Measurements from ENCODE around the gene OLFM1.
"Not testable (repeated sequence)": the region's sequence is repeated elsewhere in the genome, so short reads cannot be mapped to it uniquely, and the experiment has no call there.

OLFM1 gene

GRCh38 chr9:135136991-135137832 lies 49.7 kb downstream of the OLFM1 start:
- DNase-seq: no peak

GRCh38 chr9:135138078-135138855 lies 50.8 kb downstream of the OLFM1 start:
- DNase-seq: no peak

- DNase-seq: no peak
These were observed 52.0 kb downstream of the OLFM1 start for GRCh38 chr9:135139366-135139959.

GRCh38 chr9:135141183-135141774 lies 53.8 kb downstream of the OLFM1 start:
- no peak for DNase-seq

- no peak for DNase-seq
These were observed 57.2 kb downstream of the OLFM1 start for GRCh38 chr9:135144581-135145170.

- DNase-seq: no peak
These were observed 57.8 kb downstream of the OLFM1 start for GRCh38 chr9:135145312-135145711.

- no peak for DNase-seq
These were observed 58.8 kb downstream of the OLFM1 start for GRCh38 chr9:135146241-135146640.

GRCh38 chr9:135146766-135147473 lies 59.5 kb downstream of the OLFM1 start:
- DNase-seq: no peak

GRCh38 chr9:135147474-135147805 lies 60.0 kb downstream of the OLFM1 start:
- no peak for DNase-seq

GRCh38 chr9:135147938-135148337 lies 60.5 kb downstream of the OLFM1 start:
- no peak for DNase-seq

GRCh38 chr9:135148386-135148785 lies 60.9 kb downstream of the OLFM1 start:
- no peak for DNase-seq

- not testable (repeated sequence) for DNase-seq
These were observed 62.4 kb downstream of the OLFM1 start for GRCh38 chr9:135149901-135150300.

- no peak for DNase-seq
These were observed 63.5 kb downstream of the OLFM1 start for GRCh38 chr9:135150981-135151380.

- no peak for DNase-seq
These were observed 64.5 kb downstream of the OLFM1 start for GRCh38 chr9:135151757-135152613.

- DNase-seq: no peak
These were observed 65.3 kb downstream of the OLFM1 start for GRCh38 chr9:135152614-135153334.

- no peak for DNase-seq
These were observed 66.7 kb downstream of the OLFM1 start for GRCh38 chr9:135154050-135154615.

- no peak for DNase-seq
These were observed 67.9 kb downstream of the OLFM1 start for GRCh38 chr9:135155396-135155795.

GRCh38 chr9:135156525-135157510 lies 69.3 kb downstream of the OLFM1 start:
- no peak for DNase-seq
